GM19099 (cell line): Measurements from ENCODE around the gene C7orf33.

Experiments
- POLR2A ChIP-seq: IDR thresholded peaks from 3 replicates; pipeline ENCODE4 v1.6.1; 2011; ENCODE audit warnings: low read depth; ENCODE audit not compliant: insufficient read length; ENCODE audit errors: extremely low read depth

The C7orf33 gene

GRCh38 chr7:148572067-148572522, 18.5 kb upstream of the C7orf33 start:
- no peak for TF ChIP-seq POLR2A

- TF ChIP-seq POLR2A, result no peak
Measured at GRCh38 chr7:148575640-148576411, 14.7 kb upstream of the C7orf33 start.

GRCh38 chr7:148579366-148579765, 11.2 kb upstream of the C7orf33 start:
- TF ChIP-seq POLR2A, result no peak

- no peak for TF ChIP-seq POLR2A
Measured at GRCh38 chr7:148580446-148580845, 10.1 kb upstream of the C7orf33 start.

GRCh38 chr7:148581624-148582023, 8.9 kb upstream of the C7orf33 start:
- TF ChIP-seq POLR2A, result no peak

- no peak for TF ChIP-seq POLR2A
Measured at GRCh38 chr7:148584154-148584827, 6.3 kb upstream of the C7orf33 start.

GRCh38 chr7:148585399-148585798, 5.2 kb upstream of the C7orf33 start:
- no peak for TF ChIP-seq POLR2A

- TF ChIP-seq POLR2A, result no peak
Measured at GRCh38 chr7:148587076-148587475, 3.5 kb upstream of the C7orf33 start.

GRCh38 chr7:148588168-148588567, 2.4 kb upstream of the C7orf33 start:
- no peak for TF ChIP-seq POLR2A

- no peak for TF ChIP-seq POLR2A
Measured at GRCh38 chr7:148588670-148589131, 1.9 kb upstream of the C7orf33 start.

- TF ChIP-seq POLR2A, result no peak
Measured at GRCh38 chr7:148589640-148590039, 926 bp upstream of the C7orf33 start.

GRCh38 chr7:148598351-148598750, 7.8 kb downstream of the C7orf33 start:
- TF ChIP-seq POLR2A, result no peak

- no peak for TF ChIP-seq POLR2A
Measured at GRCh38 chr7:148605350-148605749, 14.8 kb downstream of the C7orf33 start.

GRCh38 chr7:148607151-148607661, 16.6 kb downstream of the C7orf33 start:
- no peak for TF ChIP-seq POLR2A

- TF ChIP-seq POLR2A, result no peak
Measured at GRCh38 chr7:148609045-148609725, 18.6 kb downstream of the C7orf33 start.
